ENCODE data around the gene KISS1R. TPM values are rescaled to one million over a fixed set of nuclear protein-coding genes. Genes with fewer than 3 reads are reported as not detected.
A peak's percentile ranks its signal among the peaks of the same experiment; 100 is the strongest.

Gene KISS1R
- total RNA-seq, 1 experiment from 2014 or later, result not detected

GRCh38 chr19:912181-913079 lies 4.7 kb upstream of the KISS1R start:
- H3K9me3 Mint-ChIP-seq (ENCODE audit: low read depth, unreplicated experiment), result no peaks in the 10 kb centered on the region
- CTCF ChIA-PET, result no interaction called here

GRCh38 chr19:913080-913748 lies 3.9 kb upstream of the KISS1R start, which contains the start of gene R3HDM4:
Gene R3HDM4, minus strand, starts transcription at chr19:913219. Its CDS starts 62 bp downstream, at chr19:913157.
- no peak for TF ChIP-seq CTCF (IDR thresholded peaks at IDR 0.05; ENCODE audit: unreplicated experiment)
- Mint-ChIP-seq H3K27ac (ENCODE audit: unreplicated experiment) (peak within 1 kb of the TSS; percentile 39), H3K9me3 (ENCODE audit: low read depth, unreplicated experiment) (no peaks in the 10 kb centered on the region), H3K27me3 (ENCODE audit: unreplicated experiment) (no peaks in the 10 kb centered on the region), H3K36me3 (ENCODE audit: insufficient read depth, unreplicated experiment) (peaks cover 29% of the 10 kb centered on the region), H3K4me3 (ENCODE audit: low read depth, unreplicated experiment) (peak within 1 kb of the TSS; percentile 73), H3K4me1 (ENCODE audit: low read depth, unreplicated experiment) (peaks cover 8% of the 10 kb centered on the region)
- BruUV-seq (replicated peaks), result no TSS peak
- peak; percentile 80 for DNase-seq
- intact Hi-C loops (cut with micrococcal nuclease; ENCODE audit: unreplicated experiment), result no loop called here
- CTCF ChIA-PET, result no interaction called here

More at GRCh38 chr19:912181-913079, 4.7 kb upstream of the KISS1R start:
- Mint-ChIP-seq H3K27me3 (ENCODE audit: unreplicated experiment) (no peaks in the 10 kb centered on the region), H3K4me1 (ENCODE audit: low read depth, unreplicated experiment) (peaks cover 8% of the 10 kb centered on the region), H3K36me3 (ENCODE audit: insufficient read depth, unreplicated experiment) (peaks cover 29% of the 10 kb centered on the region), H3K4me3 (ENCODE audit: low read depth, unreplicated experiment) (peak overlapping the region; percentile 73), H3K27ac (ENCODE audit: unreplicated experiment) (no peak overlapping the region)
- BruUV-seq (replicated peaks), result no TSS peak
- peak; percentile 13 for DNase-seq
- TF ChIP-seq CTCF (IDR thresholded peaks at IDR 0.05; ENCODE audit: unreplicated experiment), result no peak
- intact Hi-C loops (cut with micrococcal nuclease; ENCODE audit: unreplicated experiment), result no loop called here

- Mint-ChIP-seq H3K4me1 (ENCODE audit: low read depth, unreplicated experiment) (no peaks in the 10 kb centered on the region), H3K4me3 (ENCODE audit: low read depth, unreplicated experiment) (no peak overlapping the region), H3K27me3 (ENCODE audit: unreplicated experiment) (peaks cover 17% of the 10 kb centered on the region), H3K36me3 (ENCODE audit: insufficient read depth, unreplicated experiment) (peaks cover 12% of the 10 kb centered on the region), H3K9me3 (ENCODE audit: low read depth, unreplicated experiment) (no peaks in the 10 kb centered on the region), H3K27ac (ENCODE audit: unreplicated experiment) (no peak overlapping the region)
- BruUV-seq (replicated peaks), result no TSS peak
- DNase-seq, result no peak
- TF ChIP-seq CTCF (IDR thresholded peaks at IDR 0.05; ENCODE audit: unreplicated experiment), result no peak
- intact Hi-C loops (cut with micrococcal nuclease; ENCODE audit: unreplicated experiment), result no loop called here
- CTCF ChIA-PET, result no interaction called here
These were observed 349 bp upstream of the KISS1R start for GRCh38 chr19:916645-917322.

GRCh38 chr19:918152-918437 lies 962 bp downstream of the KISS1R start:
- Mint-ChIP-seq H3K4me3 (ENCODE audit: low read depth, unreplicated experiment) (no peak overlapping the region), H3K9me3 (ENCODE audit: low read depth, unreplicated experiment) (no peaks in the 10 kb centered on the region), H3K27ac (ENCODE audit: unreplicated experiment) (no peak overlapping the region), H3K36me3 (ENCODE audit: insufficient read depth, unreplicated experiment) (peaks cover 6% of the 10 kb centered on the region), H3K4me1 (ENCODE audit: low read depth, unreplicated experiment) (no peaks in the 10 kb centered on the region), H3K27me3 (ENCODE audit: unreplicated experiment) (peaks cover 20% of the 10 kb centered on the region)
- intact Hi-C loops (cut with micrococcal nuclease; ENCODE audit: unreplicated experiment), result no loop called here
- BruUV-seq (replicated peaks), result no TSS peak
- CTCF ChIA-PET, result no interaction called here
- DNase-seq, result no peak
- no peak for TF ChIP-seq CTCF (IDR thresholded peaks at IDR 0.05; ENCODE audit: unreplicated experiment)

Measured in Calu3 (cell line).